DND-41 (cell line): ENCODE data around the gene CMTR1.

Source experiments
- EZH2 ChIP-seq: IDR thresholded peaks from 3 replicates; pipeline ENCODE4 v1.6.1; 2012; ENCODE audit warnings: borderline replicate concordance, low read depth, mild to moderate bottlenecking, moderate library complexity, low read length, inconsistent platforms; ENCODE audit not compliant: severe bottlenecking
- TF ChIP-seq, protein P1 (sequence below): IDR thresholded peaks from 2 replicates; pipeline ENCODE4 v1.5.1; 2012; ENCODE audit warnings: borderline replicate concordance, low read length, moderate library complexity, mild to moderate bottlenecking; ENCODE audit not compliant: poor library complexity, severe bottlenecking; ENCODE audit errors: extremely low read depth

DNA sequence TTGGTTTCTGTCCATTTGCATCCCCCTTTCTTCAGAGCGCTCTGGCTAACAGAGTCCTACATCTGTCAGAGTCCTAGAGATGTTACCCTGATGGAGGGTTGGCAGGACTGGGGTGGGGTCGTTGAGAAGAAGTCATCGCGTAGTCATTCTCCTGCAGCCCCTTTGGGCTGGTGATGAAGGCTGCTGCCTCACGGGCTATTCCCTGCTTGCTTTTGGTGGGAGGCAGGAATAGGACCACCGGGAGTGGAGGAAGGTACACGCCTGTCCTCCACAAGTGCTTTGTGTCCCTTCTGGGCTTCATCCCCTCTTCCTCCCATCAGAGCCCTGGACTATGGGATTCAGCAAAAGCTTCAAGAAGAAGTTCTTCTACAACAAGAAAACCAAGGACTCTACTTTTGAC, 45.8 kb downstream of the CMTR1 start:
- TF ChIP-seq, protein P1, sequence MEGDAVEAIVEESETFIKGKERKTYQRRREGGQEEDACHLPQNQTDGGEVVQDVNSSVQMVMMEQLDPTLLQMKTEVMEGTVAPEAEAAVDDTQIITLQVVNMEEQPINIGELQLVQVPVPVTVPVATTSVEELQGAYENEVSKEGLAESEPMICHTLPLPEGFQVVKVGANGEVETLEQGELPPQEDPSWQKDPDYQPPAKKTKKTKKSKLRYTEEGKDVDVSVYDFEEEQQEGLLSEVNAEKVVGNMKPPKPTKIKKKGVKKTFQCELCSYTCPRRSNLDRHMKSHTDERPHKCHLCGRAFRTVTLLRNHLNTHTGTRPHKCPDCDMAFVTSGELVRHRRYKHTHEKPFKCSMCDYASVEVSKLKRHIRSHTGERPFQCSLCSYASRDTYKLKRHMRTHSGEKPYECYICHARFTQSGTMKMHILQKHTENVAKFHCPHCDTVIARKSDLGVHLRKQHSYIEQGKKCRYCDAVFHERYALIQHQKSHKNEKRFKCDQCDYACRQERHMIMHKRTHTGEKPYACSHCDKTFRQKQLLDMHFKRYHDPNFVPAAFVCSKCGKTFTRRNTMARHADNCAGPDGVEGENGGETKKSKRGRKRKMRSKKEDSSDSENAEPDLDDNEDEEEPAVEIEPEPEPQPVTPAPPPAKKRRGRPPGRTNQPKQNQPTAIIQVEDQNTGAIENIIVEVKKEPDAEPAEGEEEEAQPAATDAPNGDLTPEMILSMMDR, result no peak
- no peak for TF ChIP-seq EZH2
